T47D (cell line): ENCODE measurements around the gene RASAL1.
"Not testable (repeated sequence)": the region's sequence is repeated elsewhere in the genome, so short reads cannot be mapped to it uniquely, and the experiment has no call there.

Experiments used
- DNase-seq, 2 experiments: peaks; one replicate each; pipeline versions ENCODE4 v3.0.0 to v3.0.0-alpha.2; 2011 to 2012; ENCODE audit warnings: low read depth in 1 of 2, low spot score in 1 of 2
- JUND ChIP-seq: IDR thresholded peaks from 2 replicates; pipeline ENCODE4 v1.6.1; 2012; ENCODE audit warnings: low read depth
- in situ Hi-C: cut with HindIII; loops from 2 replicates; pipeline ENCODE4 v1.10.0; 2016; ENCODE audit warnings: low sequenced_read_pairs, low pct_unique_long_range_greater_than_20kb

The RASAL1 gene

DNA sequence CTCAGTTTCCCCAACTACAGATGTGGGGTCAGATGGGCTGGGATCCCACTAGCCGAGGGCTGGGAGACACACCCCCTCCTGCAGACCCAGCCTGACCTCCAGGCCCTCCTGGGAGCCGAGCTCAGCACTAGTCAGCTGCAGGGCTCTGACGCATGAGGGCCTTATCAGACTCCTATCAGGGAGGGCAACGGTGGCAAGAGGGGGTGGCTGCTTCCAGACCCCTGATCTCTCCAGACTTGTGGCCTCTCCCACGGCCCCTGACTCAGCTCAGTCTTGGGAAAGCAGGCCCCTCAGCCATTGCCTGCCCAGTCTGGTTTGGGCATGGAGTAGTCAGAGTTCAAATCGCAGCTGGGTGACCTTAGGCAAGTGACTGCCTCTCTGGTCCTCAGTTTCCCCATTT, 2.5 kb downstream of the RASAL1 start:
- no peak for DNase-seq

DNA sequence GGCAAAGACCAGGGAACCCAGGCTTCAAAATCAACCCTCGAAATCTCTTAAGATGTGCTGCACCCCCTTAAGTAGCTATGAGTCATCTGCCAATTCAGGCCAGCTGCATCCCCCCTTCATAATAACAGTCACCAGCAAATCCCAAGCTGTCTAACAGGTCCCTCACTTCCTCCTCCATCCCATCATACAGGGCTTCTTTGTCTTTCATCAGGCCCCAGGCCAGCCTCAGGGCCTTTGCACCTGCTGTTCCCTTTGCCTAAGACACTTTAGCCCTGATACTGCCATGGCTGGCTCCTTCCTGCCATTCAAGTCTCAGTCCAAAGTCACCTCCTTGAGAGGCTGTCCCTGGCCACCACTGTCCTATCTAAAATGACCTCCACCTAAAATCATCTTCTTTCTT, 4.0 kb downstream of the RASAL1 start:
- no peak for DNase-seq
- no peak for TF ChIP-seq JUND
- in situ Hi-C loops = no loop called here

More for the DNA sequence above, 2.5 kb downstream of the RASAL1 start:
- TF ChIP-seq JUND = no peak
- in situ Hi-C loops = no loop called here

DNA sequence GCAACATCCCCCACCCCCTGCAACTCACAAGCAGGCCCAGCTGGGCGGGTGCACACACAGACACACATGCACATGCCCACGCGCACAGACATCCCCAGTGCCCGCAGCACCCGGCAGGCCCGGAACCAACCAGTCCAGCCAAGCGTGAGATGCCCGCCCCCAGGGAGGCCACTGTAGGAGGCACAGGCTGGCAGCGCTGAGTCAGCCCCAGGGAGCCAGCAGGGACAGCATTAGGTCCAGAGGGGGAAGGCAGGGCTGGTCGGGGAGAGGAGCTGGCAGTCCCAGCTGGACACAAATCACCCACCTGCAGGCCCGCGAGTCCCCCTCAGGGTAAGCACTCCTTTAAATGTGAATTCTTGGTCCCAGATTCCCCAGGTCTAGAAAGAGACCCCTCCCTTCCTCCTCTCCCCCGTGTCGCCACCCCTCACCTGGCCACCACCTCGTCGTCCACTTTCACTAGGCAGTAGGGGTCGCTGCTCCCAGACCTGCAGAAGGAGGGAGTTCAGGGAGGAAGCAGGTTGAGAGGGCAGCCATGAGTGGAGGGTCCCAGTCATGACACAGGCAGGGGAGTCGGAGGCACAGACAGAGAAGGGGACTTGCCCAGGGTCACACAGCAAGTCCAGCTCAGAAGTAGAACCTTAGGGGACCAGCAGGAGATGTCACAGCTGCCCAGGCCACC, 5.0 kb downstream of the RASAL1 start:
- in situ Hi-C loops = no loop called here
- DNase-seq = no peak

DNA sequence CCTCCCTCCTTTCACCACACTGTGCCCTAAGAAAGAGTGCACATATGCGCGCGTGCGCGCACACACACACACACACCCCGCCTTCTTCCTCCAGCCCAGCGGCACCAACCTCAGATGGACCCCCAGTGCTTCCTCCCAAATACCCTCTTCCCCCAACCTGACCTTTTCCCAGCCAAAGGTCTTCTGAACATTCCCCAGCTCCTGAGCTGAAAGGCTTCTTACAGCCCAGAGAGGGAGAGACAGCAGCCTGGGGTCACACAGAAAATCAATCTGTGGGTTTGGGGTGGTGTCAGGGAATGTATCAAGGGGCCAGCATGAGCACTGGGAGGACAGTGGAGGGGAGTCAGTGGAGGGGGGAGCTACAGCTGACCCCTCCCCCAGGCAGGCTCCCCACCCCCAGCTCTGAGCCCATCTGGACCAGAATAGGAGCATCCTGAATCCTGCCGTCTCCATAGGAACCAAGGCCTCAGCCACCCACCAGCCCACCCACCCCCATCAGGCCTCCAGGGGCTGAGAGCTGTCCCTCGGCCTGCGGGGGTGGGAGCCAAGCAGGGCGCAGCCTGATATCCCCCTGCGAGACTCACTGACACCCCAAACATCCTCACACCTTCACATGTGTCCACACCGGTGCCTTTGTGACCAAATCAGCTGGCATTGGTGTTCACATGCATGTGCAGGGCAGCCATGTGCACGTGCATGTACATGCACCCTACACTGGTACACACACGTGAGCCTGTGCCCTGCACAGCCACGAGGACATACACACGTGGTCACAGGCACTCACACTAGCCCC, 5.7 kb downstream of the RASAL1 start:
- DNase-seq = no peak
- TF ChIP-seq JUND = no peak
- in situ Hi-C loops = no loop called here

More for the DNA sequence above, 5.0 kb downstream of the RASAL1 start:
- no peak for TF ChIP-seq JUND

DNA sequence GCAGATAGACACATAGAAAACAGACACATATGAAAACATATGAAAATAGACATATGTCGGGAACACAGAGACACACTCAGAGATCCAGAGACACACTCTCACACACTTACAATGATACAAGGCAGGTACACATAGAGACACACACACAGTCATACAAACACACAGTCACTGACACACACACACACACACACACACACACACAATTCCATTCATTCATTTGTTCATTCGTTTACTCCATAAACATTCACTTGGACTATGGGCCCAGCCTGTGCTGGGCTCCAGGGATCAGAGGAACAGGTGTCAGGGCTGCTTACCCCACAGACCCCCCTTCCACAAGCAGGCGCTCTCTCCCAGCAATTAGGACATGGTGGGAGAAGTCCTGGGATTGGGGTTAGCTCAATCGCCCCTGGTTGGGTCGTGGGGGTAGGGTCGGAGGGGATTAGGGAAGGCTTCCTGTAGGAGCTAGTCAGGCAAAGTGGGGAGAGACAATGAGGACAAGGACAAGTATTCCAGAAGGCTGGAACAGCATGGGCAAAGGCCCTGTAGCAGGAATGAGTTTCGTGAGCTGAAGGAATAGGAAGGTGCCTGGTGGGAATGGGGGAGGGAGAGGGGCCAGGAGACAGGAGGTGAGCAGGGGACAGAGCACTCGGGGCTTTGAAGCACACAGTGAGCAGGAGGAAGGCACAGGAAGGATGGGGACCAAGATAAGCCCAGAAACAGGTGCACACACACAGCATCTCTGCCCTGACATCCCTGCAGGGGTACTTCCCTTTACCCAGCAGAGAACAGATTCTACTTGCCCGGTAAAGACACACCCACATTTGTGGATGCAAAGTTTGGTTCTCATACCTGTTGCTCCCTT, 6.5 kb downstream of the RASAL1 start:
- no peak for TF ChIP-seq JUND
- in situ Hi-C loops = no loop called here
- DNase-seq = no peak

DNA sequence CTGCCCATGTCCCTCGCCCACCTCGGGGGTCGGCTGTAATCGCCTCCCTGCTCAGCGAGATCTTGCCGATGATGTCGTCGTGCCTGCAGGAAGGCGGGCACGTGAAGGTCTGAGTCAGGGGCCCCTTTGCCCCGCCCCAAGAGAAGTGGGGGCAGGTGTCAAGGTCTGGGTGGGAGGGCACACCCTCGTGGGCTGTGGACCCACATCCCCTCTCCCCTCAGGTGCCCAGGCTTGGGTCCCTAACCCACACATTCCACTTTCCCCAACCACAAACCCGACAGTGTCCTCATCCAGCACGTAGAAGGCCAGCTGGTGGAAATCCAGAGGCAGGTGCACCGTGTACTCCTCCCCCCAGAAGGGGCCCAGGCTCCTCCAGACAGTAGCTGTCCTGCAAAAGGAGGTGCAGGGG, 7.8 kb downstream of the RASAL1 start:
- in situ Hi-C loops = no loop called here
- TF ChIP-seq JUND = no peak
- no peak for DNase-seq

DNA sequence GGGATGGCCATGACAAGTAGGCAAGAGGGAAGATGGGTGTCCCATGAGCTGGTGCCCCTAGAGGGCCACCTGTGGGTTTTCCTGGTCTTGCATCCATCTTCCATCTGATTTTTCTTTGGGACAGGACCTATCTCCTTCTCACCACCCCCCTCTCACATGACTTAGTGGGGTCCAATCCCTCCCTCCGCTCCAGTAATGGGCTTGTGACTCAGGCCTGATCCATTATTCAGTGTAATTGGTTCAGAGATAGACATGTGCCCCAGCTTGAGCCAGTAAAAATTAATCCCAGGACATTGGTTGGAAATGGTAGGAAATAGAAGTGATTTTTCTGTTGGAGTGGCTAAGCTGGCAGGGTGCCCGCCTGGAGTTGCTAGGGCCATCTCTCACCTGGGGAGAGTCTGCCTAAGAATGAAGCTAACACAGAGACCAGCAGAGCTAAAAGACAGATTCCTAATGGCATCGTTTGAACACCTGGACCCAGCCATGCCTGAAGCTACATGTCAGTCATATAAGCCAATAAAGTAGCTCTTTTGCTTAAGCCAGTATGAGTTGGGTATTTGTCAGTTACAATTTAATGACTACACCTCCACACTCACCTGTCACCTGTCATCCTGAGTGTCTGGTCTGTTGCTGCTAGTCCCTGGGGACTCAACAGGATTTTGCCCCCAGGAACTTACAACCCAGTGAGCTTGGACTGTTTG, 14.7 kb downstream of the RASAL1 start:
- no peak for DNase-seq
- in situ Hi-C loops = no loop called here
- TF ChIP-seq JUND = no peak

DNA sequence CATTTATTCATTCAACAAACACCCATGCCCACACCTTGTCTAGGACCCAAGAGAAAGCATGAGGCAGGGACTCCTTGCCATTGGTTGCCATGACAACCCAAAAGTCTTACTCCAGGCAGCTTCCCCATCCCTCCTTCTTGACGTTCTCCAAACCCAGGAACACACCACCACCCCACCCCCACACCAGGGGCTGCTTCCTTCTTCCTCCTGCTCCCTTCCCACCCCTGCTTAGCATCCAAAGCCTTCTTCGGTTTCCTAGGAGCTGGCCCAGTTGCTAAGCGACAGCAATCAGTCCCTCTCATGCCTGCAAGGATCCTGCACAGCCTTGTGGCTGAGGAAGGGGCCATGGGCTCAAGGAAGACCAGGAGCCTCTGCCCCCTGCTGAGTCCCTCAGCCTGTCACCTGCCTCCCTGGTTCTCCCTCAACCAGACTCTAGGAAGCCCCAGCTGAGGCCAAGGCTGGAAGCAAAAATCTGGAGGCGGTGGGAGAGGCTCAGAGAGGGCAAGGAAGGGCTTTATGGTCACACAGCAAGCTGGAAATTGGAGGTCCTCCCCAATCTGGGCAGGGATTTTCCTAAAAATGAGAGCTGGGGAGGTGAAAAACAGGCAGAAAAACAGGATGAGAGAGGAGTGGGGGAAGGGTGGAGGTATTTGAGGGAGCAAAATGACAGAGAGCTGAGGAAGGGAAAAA, 15.4 kb downstream of the RASAL1 start:
- in situ Hi-C loops = no loop called here
- no peak for TF ChIP-seq JUND
- no peak for DNase-seq

DNA sequence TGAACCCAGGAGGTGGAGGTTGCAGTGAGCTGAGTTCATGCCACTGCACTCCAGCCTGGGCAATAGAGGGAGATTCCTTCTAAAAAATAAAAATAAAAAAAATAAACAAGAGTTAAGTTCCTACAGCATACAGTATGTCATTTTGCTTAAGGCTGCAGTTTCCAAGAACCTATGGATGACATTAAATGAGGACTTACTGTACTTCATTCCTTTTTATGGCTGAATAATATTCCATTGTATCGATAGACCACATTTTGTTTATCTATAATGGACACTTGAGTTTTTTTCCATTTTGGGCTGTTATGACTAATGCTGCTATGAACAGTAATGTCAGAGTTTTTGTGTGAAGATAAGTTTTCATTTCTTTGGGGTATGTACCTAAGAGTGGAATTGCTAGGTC, 17.4 kb downstream of the RASAL1 start:
- DNase-seq = no peak
- in situ Hi-C loops = no loop called here
- TF ChIP-seq JUND = no peak

DNA sequence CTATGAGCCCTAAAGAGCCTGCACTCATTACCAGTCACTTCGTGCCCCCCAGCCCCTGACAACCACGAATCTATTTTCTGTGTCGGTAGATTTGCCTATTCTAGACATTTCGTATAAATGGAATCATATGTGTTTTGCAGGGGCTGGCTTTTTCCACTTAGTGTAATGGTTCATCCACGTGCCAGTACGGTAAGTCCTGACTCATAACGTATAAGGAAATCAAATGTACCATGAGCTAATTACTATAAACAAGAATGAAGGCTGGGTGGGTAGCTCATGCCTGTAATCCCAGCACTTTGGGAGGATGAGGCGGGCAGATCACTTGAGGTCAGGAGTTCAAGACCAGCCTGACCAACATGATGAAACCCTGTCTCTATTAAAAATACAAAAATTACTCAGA, 17.9 kb downstream of the RASAL1 start:
- DNase-seq, in situ Hi-C loops: not testable (repeated sequence)

DNA sequence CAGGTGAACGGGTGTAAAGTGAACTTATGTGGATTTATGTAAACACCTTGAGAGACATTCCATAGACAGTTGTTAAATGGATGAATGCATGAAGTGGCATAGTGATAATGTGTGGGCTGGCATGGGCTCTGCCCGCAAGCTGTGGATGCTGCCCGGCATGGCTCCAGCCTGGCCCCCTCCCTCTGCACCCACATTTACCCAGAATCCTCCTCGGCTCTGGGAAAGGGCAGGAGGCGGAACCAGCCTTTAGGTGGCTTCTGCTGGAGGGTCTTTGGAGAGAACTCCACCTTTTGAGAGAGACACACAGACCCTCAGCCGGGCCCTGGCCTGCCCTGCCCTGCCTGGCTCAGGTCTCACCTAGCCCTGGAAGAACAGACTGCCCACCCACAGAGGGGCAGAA, 18.7 kb downstream of the RASAL1 start:
- no peak for TF ChIP-seq JUND
- in situ Hi-C loops = no loop called here
- DNase-seq = no peak
